Measurements from ENCODE around the gene DIPK2A.

The DIPK2A gene

GRCh38 chr3:143974271-143975238 is 2.9 kb downstream of the DIPK2A start:
- peak in 1 of 2 experiments; percentile 26 for DNase-seq

DNA sequence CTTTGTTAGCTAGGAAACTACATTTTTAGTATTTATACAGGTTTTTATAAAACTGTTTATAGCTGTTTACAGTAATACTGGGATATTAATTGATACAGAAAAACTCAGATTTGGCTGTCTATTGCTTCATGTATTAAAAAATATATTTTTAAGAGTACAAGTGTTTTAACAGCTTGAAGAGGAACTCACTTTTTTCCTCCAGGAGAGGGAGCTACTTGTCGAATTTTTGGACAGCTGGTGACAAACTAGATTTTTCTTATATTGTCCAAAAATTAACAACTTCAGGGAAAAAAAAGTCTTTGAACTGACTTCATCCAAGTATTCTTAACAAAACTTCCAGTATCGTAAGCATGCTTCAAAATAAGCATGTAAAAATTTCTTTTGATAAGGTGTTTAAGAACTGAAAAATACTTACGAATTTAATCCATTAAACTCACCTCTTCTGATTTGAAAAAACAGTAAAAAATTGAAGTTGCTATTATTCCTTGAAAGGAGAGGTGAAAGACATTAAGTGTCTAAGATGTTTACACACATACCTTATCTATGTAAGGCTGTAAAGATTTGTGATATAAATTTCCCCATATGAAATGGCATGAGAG is 4.0 kb downstream of the DIPK2A start:
- peak in 1 of 2 experiments; percentile 50 for DNase-seq

- DNase-seq = no peak
These were observed 6.0 kb downstream of the DIPK2A start for GRCh38 chr3:143977341-143978262.

DNA sequence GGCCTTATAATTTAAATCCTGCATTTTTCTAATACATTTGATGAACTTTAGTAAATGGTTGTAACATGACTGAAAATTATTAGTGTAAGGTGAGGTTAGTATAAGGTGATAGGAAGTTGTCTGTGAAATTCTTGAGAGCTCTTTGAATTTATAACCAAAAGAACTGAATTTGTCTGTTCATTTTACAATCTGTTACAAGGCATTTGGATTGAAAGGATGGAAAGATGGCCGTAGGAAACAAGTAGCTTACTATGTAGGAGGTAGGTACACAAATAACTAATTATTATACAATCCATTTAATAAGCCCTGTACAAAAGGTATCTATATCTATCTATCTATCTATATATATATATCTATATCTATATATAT is 6.6 kb downstream of the DIPK2A start:
- DNase-seq = no peak

DNA sequence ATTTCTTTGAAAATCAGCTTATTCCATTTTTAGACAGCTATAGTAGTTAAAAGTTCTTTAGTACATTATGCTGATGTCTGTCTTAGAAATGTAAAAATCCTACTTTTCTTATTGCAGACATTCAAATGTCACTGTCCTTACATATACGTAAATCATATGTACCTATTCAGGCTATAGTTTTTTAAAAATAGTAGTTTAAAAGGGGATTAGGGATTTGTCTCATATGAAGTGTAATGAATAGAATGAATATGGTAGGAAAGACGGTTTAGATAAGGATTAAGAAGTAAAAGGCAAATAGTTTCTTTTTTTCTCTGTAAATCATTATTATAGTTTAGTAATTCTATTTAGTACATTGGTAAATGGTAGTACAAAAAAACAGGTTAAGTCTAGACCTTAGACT is 7.4 kb downstream of the DIPK2A start:
- DNase-seq = no peak

DNA sequence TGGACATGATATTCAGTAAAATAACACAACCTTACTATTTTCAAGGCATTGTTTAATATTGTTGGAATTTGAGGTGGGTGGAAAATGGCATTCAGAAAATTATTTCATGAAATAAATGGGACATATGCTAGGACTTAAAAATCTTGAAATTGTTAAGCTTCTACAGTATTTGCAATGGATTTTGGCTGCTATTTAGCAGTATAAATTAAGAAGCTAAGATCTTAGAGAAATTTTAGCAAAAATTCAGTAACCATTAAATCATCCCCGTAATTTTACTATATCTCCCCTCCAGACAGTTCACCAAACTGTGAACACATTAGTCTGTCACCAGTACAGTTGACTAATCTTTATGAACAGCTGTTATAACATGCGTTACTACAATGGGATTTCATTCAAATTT is 8.2 kb downstream of the DIPK2A start:
- DNase-seq = no peak

GRCh38 chr3:143988306-143988705 is 16.7 kb downstream of the DIPK2A start:
- DNase-seq = no peak

DNA sequence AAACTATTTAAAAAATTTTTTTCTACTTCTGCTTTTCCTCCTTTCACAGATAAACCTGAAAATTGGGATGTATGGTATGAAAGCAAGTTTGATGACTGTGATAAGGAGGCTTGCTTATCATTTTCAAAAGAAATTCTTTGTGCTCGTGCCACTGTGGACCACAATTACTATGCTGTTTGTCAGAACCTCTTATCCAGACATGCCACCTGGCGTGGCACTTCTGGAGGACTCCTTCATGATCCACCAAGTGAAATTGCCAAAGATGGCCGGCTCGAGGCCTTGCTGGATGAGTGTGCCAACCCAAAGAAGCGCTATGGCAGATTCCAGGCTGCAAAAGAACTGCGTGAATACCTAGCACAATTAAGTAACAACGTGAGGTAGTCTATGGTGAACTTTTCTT is 17.8 kb downstream of the DIPK2A start:
- DNase-seq = no peak

GRCh38 chr3:143991713-143992112 is 20.1 kb downstream of the DIPK2A start:
- no peak for DNase-seq

GRCh38 chr3:143998266-143998665 is 26.6 kb downstream of the DIPK2A start:
- no peak for DNase-seq

GRCh38 chr3:144003051-144003450 is 31.4 kb downstream of the DIPK2A start:
- DNase-seq = no peak

GRCh38 chr3:144010371-144010770 is 38.7 kb downstream of the DIPK2A start:
- no peak for DNase-seq

- no peak for DNase-seq
These were observed 39.7 kb downstream of the DIPK2A start for GRCh38 chr3:144011251-144011799.

DNA sequence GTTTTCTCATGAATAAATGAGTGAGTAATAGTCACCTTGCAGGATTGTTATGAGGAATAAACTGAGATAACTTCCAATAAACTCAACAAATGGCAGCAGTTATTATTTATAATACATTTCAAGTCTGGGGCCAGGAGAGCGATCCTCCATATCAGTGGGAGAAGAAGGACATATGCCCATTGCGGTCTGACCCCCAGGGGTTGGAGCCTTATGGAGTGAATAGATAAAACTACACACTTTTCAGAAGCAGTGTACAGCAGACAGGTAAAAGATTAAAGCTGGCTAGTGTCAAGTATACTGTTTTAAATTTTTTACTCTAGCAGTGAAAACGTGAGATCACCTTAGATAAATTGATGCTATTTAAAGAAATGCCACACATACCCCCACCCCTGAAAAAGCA is 43.5 kb downstream of the DIPK2A start:
- no peak for DNase-seq

DNA sequence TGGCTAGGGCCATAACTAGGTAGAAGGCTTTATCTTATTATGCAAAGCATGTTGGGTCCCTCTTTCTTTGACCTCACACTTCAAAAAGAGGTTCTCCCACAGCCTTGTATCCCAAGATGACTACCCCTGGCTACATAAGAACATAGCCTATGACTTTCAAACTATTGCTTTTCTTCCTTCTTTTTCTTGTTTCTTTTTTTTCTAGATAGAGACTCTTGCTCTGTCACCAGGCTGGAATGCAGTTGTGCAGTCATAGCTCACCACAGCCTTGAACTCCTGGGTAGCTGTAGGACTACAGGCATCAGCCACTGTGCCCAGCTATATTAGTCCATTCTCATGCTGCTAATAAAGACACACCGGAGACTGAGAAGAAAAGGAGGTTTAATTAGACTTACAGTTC is 47.2 kb downstream of the DIPK2A start:
- DNase-seq = no peak

Measured in NCI-H524 (cell line).